ENCODE results near the gene ZNF335. TPM values are rescaled to one million over a fixed set of nuclear protein-coding genes. Genes with fewer than 3 reads are reported as not detected.

The ZNF335 gene
- total RNA-seq, 1 donor, result 17.7 TPM

DNA sequence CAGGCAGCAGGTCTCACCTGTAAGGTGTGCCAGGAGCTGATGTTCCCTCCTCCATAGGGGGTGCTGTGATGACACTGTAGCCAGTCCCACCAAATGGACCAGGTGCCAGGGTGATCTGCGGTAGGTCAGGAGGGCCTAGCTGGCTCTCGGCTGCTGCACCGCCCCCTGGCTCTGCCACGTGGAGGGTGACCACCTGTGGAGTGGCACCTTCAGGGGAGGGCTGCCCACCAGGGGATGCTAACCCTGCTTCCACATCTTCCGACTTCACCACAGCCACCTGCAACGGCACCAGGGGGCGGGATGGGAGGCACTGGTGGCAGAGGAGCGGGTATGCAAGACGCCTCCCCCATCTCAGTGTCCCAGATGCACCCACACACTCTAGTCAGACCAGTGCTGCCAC, 18.3 kb downstream of the ZNF335 start:
- DNase-seq (ENCODE audit: low read depth), result no peak
- no peak overlapping the region for H3K4me3 ChIP-seq (ENCODE audit: low read depth, low read length)
- TF ChIP-seq CTCF (IDR thresholded peaks at IDR 0.05; ENCODE audit: insufficient read depth, low read depth, low read length), result no peak

GRCh38 chr20:45952861-45953260, 19.1 kb downstream of the ZNF335 start:
- no peak for DNase-seq (ENCODE audit: low read depth)
- no peak overlapping the region for H3K4me3 ChIP-seq (ENCODE audit: low read depth, low read length)
- TF ChIP-seq CTCF (IDR thresholded peaks at IDR 0.05; ENCODE audit: insufficient read depth, low read depth, low read length), result no peak

GRCh38 chr20:45951925-45952834, 19.8 kb downstream of the ZNF335 start:
- no peak for DNase-seq (ENCODE audit: low read depth)
- no peak overlapping the region for H3K4me3 ChIP-seq (ENCODE audit: low read depth, low read length)
- no peak for TF ChIP-seq CTCF (IDR thresholded peaks at IDR 0.05; ENCODE audit: insufficient read depth, low read depth, low read length)

GRCh38 chr20:45950330-45950646, 21.7 kb downstream of the ZNF335 start:
- no peak overlapping the region for H3K4me3 ChIP-seq (ENCODE audit: low read depth, low read length)
- DNase-seq (ENCODE audit: low read depth), result no peak
- TF ChIP-seq CTCF (IDR thresholded peaks at IDR 0.05; ENCODE audit: insufficient read depth, low read depth, low read length), result no peak

DNA sequence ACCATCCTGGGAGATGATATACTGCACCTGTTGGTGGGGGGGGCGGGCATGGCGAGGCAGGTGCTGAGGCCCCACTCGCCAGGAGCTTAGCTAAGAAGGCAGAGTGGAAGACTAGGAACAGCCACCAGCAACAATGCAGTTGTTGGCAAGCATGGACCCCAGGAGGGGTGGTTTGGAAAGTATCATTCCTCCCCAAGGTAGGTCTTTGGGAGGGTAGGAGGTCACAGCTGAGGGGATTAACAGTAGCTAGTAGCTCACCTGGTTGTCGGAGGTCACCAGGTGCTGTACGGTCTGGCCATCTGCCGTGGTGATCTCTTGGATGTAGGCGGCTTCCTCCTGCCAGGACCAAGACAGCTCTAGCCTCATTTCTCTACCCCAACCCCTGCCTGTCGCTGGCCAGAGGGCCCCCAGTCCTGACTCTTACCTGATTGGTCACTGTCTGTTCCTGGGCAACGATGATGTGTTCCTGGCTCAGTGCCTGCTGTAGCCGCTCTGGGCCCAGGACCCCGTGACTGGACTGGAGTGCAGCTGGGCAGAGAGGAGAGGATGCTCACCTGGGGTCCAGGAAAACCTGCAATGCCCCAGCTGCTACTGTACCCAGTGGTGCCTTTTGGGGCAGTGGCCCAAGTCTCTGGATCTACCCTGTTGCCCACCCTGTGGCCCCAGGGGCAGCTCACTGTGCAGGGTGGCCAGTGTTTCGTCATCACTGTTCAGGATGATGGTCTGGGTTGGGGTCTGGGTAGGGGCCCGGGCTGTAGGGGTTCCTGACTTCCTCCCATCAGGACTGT, 22.3 kb downstream of the ZNF335 start:
- DNase-seq (ENCODE audit: low read depth), result no peak
- no peak for TF ChIP-seq CTCF (IDR thresholded peaks at IDR 0.05; ENCODE audit: insufficient read depth, low read depth, low read length)
- no peak overlapping the region for H3K4me3 ChIP-seq (ENCODE audit: low read depth, low read length)

DNA sequence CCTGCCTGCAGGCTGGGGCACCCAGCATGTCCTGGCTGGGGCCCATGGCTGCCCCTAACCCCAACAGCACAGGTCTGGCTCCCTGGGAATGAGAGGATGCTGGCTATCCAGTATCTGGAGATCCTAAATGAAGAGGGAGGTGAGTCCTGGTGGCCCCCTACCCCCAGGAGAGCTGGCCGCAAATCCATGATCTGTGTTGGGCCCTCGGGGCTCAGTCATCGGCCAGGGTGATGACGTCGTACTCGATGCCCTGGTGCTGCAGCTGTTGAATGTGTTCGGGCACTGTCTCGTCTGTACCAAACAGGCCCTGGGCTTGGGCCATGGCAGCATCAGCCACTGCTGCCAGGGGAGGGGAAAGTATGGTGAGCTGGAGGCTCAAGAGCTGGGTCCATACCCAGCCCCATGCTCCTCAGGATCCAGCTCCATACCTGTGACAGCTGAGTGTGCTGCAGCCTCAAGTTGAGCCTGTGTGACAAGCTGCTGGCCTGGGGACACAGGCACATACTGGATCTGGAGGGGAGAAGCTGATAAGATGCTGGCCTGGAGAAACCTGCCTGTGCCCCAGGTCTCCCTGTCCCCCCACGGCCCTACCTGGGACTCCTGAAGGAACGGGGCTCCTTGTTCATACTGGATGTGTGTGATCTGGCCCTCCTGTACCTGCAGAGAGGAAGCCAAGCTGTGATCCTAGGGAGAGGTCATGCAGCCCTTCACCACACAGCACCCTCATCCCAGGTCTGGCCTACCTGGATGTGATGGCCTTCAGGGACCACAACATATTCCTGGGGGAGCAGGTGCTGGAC, 23.1 kb downstream of the ZNF335 start:
- no peak for DNase-seq (ENCODE audit: low read depth)
- no peak for TF ChIP-seq CTCF (IDR thresholded peaks at IDR 0.05; ENCODE audit: insufficient read depth, low read depth, low read length)
- no peak overlapping the region for H3K4me3 ChIP-seq (ENCODE audit: low read depth, low read length)

Measured in fibroblast of villous mesenchyme (primary cell).